Measurements from ENCODE around the gene TBXAS1.

Gene TBXAS1

GRCh38 chr7:139953229-139953628, 124.2 kb downstream of the TBXAS1 start:
- no peak for DNase-seq

GRCh38 chr7:139955109-139955820, 126.2 kb downstream of the TBXAS1 start:
- no peak for DNase-seq

GRCh38 chr7:139958599-139959284, 129.7 kb downstream of the TBXAS1 start:
- DNase-seq: no peak

GRCh38 chr7:139959285-139959628, 130.2 kb downstream of the TBXAS1 start:
- DNase-seq: no peak

- no peak for DNase-seq
Measured at GRCh38 chr7:139959718-139960117, 130.7 kb downstream of the TBXAS1 start.

GRCh38 chr7:139960157-139960556, 131.1 kb downstream of the TBXAS1 start:
- DNase-seq: no peak

GRCh38 chr7:139965942-139966628, 137.0 kb downstream of the TBXAS1 start:
- DNase-seq: no peak

- DNase-seq: no peak
Measured at GRCh38 chr7:139966949-139967348, 137.9 kb downstream of the TBXAS1 start.

- DNase-seq: no peak
Measured at GRCh38 chr7:139968931-139969330, 139.9 kb downstream of the TBXAS1 start.

GRCh38 chr7:139972029-139972428, 143.0 kb downstream of the TBXAS1 start:
- DNase-seq: no peak

- no peak for DNase-seq
Measured at GRCh38 chr7:139973101-139974050, 144.3 kb downstream of the TBXAS1 start.

GRCh38 chr7:139974179-139974811, 145.2 kb downstream of the TBXAS1 start:
- DNase-seq: no peak

- no peak for DNase-seq
Measured at GRCh38 chr7:139976055-139976837, 147.2 kb downstream of the TBXAS1 start.

GRCh38 chr7:139976838-139977656, 148.0 kb downstream of the TBXAS1 start:
- DNase-seq: no peak

GRCh38 chr7:139981511-139981895, 152.4 kb downstream of the TBXAS1 start:
- DNase-seq: no peak

GRCh38 chr7:139982927-139983920, 154.2 kb downstream of the TBXAS1 start:
- no peak for DNase-seq

- no peak for DNase-seq
Measured at GRCh38 chr7:139984642-139985539, 155.8 kb downstream of the TBXAS1 start.

- DNase-seq: no peak
Measured at GRCh38 chr7:139985811-139986210, 156.7 kb downstream of the TBXAS1 start.
